GM19025 (cell line): ENCODE measurements around the gene PRKCD.

Experiments
- ATAC-seq: cut with Tn5 transposase; IDR thresholded peaks from one replicate; pipeline ENCODE4 v1.9.1; 2021; ENCODE audit warnings: mild to moderate bottlenecking, low read depth, moderate library complexity; ENCODE audit not compliant: unreplicated experiment

The PRKCD gene

DNA sequence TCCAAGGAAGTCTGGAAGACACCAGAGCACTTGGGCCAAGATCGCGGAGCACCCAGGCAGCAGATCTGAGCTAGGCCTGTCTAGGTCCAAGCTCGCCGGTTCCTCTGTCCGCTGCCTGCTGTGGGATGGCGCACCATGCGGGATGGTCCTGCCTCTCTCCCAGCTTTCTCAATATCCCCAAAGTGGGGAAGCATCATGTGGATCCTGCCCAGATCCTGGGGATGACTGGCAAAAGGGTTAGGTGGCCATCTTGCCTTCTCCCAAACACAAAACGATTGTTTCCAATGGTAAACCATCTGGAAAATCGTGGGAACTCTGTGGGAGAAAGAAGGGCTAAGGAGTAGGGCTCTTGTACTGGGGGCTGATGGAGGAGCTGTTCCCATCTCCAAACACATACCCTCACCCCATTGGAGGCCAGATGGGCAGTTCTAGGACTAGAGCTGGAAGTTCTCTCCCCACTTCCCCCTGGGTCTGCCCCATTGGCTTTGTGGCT lies 8.9 kb downstream of the PRKCD start:
- no peak for ATAC-seq

DNA sequence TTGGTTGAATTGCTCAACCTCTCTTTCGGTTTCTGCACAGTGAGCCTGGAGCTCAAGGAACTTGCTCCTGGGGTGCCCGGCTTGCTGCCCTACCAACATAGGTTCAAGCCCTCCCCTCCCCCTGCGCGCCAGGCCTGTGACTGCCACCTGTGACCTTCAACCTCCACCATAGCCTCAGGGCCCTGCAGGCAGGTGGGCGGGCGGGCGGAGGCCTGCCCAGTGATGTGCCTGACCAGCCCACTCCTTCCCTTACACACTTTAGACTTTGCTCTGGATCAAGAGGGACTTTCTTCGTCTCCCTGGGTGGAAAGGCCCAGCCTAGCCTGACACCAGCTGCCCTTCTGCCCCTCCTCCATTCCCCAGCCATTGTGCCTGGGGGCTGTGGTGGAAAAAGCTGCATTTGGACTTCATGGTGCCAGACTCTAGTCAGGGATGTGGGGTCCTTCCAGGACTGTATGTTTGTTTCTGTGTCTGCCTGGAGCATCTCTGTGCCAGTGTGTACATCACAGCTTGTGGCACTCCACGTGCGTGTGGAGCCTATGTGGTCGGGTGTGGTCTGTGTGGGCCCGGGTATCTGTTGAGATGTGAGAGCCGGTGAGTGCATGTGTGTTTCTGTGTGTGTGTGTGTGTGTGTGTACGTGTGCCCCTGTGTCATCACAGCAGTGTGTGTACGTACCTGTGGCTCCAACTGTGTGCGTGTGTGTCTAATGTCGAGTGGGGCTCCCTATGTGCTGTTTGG lies 9.5 kb downstream of the PRKCD start:
- ATAC-seq = peak; percentile 33

DNA sequence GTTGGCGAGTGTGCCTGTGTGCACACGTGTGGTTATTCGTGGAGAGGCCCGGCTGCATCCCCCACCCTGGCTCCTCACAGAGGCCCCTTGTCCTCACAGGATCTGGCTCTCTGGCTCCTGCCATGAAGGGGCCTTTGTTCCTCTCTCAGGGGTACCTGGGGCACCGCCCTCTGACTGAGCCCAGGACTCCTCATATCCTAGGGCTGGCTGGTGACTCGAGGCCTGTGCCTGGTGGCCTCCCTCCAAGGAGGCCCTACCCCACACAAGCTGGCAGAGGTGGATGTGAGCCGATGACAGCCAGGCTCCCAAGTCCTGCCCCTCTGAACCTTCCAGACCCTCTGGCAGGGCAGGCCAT lies 10.0 kb downstream of the PRKCD start:
- ATAC-seq = no peak

DNA sequence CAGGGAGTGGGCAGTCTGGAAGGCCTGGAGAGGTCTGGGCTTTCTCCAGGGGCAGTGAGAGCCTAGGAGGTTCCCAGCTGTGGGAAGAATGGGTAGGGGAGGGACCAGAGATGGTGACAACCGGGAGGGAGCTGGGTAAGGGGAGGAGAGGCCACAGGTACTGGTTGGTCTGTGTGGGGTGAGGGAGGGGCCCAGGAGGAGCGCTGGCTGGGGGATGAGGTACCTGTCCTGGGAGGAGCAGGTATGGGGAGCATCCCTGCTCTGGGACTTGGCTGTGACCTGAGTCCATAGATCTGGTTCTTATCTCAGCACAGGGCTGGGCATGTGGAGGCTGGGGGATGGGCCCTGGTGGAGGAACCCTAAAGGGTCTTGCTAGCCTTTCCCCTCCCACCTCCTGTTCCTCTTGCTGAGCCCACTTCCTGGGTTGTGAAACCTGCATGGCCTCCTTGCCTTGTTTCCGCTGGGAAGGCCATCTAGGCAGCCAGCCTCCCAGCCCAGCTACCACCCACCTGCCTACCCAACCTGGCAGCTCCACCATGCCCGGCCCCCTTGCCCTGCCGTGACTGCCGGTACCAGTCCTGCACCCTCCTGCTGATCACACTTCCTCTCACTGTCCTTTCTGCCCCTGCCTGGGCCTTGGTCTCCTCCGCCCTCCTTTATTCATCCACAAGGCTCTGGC lies 11.0 kb downstream of the PRKCD start:
- no peak for ATAC-seq

DNA sequence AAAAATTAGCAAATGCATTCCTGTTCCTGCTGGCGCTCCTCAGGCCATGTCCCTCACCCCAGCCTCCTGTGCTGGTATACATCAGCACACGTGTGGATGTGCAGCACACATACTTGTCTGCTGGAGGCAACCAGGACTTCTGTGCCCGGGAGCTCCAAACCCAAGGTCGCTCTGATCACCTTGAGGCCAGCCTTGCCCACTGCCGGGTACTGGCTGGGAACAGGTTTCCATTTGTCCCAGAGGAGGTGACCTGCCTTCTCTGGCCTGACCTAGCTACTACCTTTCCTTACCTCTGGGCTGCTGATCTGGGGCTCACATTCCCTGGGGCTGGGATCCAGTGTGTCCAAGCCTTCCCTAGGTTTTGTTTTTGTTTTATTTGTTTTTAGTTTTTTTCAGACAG lies 12.1 kb downstream of the PRKCD start:
- ATAC-seq = no peak

DNA sequence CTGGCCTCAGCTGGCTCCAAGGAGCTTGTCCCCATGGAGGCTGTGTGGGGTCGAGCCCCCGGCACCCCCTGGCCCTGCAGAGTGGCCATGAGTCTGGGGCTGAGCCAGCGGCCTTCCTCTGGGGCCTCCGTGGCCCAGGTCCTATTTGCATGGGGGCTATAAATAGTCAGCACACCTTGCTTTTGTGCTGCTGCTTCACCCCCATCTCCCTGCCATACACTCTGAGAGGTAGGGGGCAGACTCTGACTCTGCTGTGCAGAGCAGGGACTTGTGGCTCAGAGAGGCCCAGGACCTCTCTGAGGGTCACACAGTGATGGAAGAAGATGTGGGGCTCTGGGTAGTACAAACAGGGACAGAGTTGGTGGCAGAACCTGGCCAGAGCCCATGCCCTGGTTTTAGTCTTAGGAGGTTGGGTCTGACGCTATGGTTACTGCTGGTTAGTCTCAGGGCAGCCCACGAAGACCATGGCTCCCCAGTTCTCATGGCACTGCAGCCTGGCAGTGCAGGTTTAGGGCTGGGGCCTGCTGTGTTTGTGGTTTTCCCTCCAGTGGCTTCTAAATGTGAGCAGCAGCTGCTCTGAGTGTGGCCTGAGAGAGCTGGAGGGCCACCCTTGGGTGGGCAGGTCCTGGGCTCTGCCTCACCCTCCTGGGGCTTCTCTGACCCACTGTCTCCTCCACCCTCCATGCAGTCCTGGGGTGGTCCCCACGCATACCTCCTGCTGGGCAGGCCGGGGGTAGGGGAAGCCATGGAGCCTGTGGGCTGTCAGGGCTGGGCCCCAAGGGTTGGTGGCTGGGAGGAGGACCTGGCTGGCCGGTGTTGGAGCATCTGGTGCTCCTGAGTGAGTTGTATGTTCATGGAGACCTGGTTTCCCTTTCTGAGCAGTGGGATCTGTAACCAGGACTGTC lies 13.6 kb downstream of the PRKCD start:
- ATAC-seq = no peak

DNA sequence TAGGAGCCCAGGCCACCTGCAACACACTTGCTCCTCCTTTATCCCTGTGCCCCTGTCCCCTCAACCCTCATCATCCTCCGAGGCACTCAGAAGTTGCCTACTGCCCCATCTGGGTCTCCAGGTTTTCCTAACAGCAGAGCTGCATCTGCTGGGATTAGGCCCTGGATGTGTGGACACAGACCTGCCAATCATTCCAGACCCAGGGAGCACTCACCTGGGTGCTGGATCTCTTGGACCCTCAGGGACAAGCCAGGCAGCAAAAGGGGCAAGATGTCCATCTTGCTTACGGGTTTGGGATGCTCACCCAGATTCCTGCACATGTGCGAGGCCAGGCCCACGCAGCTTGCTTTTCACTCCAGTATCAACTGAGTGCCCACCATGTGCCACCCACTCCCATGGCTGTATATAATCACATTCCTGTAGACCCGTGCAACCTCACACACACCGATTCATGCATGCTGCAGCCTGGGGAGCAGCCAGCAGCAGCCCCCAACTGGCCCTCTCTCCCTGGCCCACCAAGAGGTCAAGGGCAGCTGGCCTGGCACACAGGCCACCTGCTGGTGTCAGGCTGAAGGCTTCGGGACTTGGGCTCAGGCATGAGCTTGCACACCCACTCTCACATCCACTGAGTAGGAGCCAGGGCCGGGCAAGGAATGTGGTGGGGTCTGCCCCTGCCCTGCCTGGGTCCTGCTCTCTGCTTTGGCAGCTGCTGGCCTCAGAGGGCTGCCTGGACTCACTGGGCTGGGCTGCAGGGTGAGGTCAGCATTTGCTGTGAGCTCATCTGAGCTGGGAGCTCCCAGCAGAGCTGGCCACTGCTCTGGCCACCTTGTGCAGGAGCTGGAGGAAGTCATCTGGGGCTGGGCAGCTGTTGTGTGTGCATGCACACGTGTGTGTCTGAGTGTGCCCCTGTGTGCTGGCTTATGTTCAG lies 14.9 kb downstream of the PRKCD start:
- ATAC-seq = no peak

DNA sequence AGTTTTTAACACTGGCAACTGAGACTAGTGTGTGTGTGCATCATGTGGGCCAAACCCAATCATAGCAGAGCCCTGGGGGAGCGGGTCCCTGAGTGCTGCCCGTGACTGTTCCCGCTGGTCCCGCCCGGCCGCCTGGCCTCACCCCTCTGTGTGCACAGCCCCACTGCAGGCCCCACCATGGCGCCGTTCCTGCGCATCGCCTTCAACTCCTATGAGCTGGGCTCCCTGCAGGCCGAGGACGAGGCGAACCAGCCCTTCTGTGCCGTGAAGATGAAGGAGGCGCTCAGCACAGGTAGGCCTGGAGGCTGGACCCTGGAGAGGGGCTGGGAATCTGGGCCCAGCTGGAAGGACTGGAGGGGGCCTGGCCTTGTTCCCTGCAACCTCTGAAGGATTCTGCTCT lies 17.2 kb downstream of the PRKCD start:
- ATAC-seq = no peak

DNA sequence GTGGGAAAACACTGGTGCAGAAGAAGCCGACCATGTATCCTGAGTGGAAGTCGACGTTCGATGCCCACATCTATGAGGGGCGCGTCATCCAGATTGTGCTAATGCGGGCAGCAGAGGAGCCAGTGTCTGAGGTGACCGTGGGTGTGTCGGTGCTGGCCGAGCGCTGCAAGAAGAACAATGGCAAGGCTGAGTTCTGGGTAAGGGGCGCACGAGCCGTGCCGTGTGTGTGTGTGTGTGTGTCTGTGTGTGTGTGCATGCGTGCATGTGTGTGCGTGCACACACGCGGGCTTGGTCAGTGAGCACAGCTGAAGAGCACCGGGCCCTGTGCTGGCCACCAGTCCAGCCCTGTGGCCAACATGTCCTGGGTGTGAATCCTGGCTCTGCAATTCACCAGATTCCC lies 18.6 kb downstream of the PRKCD start:
- no peak for ATAC-seq

DNA sequence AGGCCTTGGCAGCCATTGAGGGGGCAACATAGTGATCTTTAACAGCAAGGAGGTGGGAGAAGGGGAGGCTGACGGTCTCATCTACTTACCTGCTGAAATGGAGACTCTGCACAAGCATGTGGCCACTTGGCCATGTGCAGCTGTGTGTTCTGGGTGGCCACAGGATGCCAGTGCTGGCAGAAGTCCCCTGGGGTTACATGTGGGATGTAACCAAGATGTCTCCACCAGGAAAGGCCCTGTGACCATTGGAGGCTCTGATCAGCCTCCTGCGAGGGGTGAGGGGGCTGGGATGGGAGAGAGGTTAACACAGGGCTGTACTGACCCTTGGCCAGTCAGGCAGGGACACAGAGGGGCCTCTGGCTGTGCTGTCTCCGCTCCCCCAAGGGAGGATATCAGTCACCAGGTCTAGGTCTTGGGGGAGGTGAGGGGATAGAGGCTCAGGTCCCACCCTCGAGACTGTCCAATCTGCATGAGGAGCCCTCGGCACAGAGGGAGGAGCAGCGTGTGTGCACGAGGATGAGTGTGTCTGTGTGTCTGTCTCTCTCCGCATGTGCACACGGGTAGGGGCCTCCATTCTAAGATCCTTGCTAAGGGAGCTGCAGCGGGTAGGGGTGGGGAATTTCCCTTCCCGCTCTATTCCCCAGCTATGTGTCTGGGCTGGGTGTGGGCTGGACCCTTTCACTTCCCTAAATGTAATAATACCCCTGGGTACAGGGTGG lies 19.5 kb downstream of the PRKCD start:
- ATAC-seq = peak; percentile 89

DNA sequence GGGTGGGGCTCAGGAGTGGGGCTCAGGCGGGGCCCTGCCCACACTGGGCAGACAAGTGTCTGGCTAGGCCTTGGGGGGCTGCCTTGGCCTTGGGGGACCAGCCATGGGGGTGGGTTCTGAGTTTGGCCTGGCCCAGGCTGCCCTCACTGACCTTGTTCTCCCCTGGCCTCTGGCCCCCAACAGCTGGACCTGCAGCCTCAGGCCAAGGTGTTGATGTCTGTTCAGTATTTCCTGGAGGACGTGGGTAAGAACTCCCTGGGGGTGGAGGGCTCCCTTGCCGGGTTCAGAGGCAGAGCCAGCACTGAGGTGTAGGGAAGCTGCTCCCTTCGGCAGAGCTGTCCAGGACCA lies 20.0 kb downstream of the PRKCD start:
- ATAC-seq = peak; percentile 26

DNA sequence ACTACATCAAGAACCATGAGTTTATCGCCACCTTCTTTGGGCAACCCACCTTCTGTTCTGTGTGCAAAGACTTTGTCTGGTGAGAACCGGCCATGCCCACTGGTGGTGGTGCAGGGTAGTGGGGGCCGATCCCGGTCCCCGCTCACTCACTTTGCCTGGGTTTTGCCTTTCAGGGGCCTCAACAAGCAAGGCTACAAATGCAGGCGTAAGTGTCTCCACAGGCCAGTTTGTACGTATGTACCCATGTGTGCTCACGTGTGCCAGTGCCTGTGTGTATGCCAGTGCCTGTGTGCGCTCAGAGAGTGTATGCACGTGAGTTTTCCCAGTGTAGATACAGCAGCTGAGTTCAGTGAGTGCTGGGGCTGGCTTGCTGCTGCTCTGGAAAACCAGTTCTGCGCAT lies 20.5 kb downstream of the PRKCD start:
- ATAC-seq = no peak

DNA sequence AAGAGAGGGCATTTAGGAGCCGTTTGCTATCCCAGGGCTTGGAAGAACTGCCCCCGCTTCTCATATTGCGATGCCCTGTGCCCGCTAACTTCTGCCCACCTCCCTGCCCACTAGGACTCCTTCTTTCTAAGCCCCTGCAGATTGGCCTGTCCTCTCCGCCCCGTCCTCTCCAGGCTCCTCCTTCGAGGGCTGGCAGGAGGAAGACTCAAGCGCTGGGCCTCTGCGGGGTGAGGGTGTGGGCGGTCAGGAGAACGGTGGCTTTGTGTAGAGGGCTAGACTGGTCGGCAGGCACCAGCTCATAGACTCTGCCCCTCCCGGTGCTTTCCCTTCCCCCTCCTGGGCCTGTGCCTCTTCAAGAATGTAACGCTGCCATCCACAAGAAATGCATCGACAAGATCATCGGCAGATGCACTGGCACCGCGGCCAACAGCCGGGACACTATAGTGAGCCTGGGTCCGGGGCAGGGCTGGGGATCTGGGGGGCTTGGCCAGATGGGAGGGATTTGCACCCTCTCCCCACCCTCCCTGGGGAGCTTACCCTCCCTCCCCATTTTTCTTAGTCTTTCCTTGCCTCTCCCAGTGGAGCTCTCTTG lies 21.9 kb downstream of the PRKCD start:
- no peak for ATAC-seq

DNA sequence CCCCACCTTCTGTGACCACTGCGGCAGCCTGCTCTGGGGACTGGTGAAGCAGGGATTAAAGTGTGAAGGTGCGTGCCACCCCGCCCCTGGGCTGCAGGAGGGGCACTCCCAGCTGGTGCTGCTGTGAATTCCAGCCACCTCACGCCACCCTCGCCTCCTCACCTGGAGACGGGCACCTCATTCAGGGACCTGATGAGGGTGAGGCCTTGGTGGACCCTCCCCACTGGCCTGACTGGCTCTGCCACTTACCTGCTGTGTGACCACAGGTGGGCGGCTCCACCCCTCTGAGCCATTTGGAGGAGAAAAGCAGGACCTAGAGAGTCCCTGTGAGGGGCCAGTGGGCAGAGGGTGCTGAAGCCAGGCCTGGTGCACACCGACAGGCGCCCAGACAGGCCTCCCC lies 22.5 kb downstream of the PRKCD start:
- ATAC-seq = no peak

DNA sequence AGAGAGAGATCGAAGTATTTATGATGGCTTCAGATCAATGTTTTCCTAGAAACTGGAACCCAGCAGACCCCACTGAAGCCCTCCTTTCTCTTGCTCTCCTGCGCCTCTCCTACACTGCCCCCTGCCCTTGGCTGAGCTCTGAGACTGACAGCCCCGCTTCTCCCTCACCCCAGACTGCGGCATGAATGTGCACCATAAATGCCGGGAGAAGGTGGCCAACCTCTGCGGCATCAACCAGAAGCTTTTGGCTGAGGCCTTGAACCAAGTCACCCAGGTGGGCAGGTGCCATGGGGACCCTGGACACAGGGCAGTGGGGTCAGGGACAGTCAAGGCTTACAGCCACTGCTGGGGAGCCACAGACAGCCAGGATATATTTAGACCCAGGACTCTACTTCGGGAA lies 23.7 kb downstream of the PRKCD start:
- no peak for ATAC-seq

DNA sequence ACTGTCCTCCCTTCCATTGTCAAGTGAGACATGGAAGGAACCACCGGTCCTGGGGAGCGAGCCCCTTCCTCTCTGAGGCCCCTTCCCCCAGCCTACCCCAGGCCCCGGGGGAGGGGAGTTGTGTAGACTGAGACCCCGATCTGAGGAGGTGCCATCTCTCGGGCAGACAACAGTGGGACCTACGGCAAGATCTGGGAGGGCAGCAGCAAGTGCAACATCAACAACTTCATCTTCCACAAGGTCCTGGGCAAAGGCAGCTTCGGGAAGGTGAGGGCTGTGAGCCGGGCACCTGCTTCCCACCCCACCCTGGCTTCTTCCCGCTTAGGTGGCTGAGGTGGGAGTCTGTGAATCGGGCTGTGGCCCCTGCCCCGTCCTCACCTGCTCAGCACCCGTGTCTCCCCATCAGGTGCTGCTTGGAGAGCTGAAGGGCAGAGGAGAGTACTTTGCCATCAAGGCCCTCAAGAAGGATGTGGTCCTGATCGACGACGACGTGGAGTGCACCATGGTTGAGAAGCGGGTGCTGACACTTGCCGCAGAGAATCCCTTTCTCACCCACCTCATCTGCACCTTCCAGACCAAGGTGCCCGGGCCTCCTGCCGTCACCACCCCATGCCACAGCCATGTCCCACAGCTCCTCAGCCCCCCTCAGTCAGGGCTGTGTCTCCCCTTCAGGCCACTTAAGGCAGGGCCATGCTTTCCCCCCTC lies 24.9 kb downstream of the PRKCD start:
- no peak for ATAC-seq

DNA sequence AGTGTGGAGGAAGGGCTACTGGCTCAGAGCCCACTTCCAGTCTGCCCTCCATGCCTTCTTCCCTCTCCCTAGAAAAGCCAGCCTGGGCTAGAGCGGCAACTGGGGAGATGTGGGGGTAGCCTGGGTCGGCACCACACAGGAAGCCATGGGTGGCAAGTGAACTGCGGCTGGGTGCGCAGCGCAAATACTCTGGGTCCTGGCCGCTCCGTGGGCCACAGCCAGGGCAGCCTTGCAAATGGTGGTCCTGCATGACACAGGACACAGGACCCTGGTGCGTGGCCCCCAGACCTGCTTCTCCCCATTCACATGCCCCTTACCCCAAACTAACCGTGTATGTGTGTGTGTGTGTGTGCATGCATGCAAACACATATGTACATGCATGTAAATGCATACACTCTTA lies 25.7 kb downstream of the PRKCD start:
- no peak for ATAC-seq

DNA sequence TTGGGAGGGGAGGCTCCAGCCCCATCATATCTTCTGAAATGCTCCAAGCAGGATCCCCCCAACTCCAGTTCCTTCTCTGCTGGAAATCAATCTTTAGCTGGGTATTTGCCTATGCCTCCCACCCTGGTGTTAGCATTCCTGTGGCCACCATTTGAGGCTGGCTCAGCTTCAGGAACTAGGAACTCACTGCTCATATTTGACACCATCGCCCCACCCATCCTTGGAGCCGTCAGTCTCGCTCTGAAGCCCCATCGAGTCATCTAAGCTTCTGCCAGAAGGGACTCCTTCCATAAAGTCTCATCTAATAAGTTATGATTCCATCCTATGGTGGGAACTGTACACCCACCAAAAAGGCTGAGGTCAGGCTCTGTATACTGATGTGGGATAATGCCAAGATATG lies 26.4 kb downstream of the PRKCD start:
- ATAC-seq = no peak
